ENCODE data around the gene YJEFN3. TPM values are rescaled to one million over a fixed set of nuclear protein-coding genes. Genes with fewer than 3 reads are reported as not detected.
A peak's percentile ranks its signal among the peaks of the same experiment; 100 is the strongest.

Gene YJEFN3
- total RNA-seq, 1 donor from 2014 or later, result 1.00 TPM

GRCh38 chr19:19498255-19498991 is 30.3 kb upstream of the YJEFN3 start:
- no peak for ATAC-seq

DNA sequence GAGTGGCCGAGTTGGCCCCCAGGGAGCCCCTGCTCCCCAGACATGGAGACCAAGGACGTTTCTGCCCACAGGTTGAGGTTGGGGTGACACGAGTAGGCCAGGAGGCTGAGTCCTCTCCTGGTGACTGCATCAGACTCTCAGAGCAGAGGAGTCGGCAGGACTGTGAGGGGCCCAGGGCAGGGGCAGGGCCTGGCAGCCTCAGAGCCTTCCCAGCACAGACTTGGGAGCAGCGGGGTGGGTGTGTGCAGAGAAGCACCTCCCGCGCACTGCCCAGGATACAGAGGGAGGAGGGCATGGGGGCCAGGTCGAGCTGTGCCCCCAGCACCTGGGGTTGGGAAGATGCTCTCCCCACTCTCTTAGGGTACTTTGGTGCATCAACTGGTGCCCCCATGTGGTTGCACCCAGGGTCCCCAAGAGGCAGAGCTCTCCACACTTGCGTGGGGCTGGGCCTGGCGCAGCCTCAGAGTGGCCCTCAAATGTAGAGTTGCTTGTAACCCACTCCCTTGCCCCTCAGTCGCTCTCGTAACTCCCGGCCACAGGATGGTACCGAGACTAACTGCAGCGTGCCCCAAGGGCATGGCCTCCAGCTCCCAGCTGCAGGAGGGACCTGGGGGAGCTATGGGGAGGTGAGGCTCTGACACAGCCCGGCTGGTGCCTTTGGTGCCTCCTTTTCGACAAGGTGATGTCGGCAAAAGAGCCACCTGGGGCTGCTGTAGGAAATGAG is 29.3 kb upstream of the YJEFN3 start:
- ATAC-seq, result no peak

DNA sequence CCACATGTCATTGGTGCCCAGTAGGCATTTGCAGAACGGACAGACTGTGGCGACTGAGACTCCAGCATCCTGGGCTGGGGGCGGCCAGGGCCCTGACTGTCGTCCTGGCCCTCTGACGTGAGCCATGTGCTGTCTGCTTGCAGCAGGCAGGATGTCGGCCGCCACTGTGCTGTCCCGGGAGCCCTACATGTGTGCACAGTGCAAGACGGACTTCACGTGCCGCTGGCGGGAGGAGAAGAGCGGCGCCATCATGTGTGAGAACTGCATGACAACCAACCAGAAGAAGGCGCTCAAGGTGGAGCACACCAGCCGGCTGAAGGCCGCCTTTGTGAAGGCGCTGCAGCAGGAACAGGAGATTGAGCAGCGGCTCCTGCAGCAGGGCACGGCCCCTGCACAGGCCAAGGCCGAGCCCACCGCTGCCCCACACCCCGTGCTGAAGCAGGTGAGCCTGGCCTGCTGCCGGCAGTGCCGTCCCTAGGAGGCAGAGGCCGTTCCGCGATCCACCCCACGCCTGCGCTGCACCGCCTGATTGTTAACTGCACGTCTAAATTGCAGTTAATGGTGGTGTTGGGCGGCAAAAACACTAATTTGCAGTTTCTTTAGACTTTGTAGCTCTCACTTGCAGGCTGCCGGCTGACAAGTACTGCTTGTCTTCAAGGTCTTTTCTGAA is 27.6 kb upstream of the YJEFN3 start:
- ATAC-seq, result no peak

- ATAC-seq, result no peak
Observed at GRCh38 chr19:19501798-19502197, 26.9 kb upstream of the YJEFN3 start.

GRCh38 chr19:19502281-19502680 is 26.4 kb upstream of the YJEFN3 start:
- no peak for ATAC-seq

- ATAC-seq, result peak; percentile 13
Observed at GRCh38 chr19:19502808-19503602, 25.7 kb upstream of the YJEFN3 start.

- ATAC-seq, result no peak
Observed at GRCh38 chr19:19504754-19505668, 23.7 kb upstream of the YJEFN3 start.

DNA sequence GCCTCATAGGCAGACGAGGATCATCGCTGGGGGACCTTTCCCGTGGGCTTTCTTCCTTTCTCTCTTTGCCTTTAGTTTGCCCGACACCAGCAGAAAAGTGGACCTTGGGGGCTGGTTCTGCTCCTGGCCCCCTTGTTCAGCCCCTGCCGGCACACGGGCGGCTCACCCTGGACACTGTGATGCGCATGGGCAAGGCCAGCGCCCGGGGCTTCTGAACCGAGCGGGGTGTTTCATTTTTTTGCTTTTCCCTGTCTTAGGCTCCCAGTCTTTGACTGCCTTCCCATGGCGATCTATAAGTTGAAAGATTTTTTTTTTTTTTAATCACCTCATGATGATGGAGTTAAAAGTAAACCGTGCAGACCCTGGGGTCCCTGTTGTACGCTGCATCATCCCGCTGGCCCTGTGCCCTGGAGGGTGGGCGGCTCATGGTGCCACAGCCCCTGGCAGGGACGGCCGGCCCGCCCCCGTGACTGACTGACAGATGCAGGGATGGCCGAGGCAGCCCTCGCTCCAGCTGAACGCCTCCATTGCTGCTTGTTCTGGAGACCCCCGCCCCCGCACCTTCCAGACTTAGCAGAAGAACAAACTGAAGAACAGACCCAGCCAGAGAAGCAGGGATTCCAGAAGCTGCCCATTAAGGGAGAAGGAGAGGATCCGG is 22.9 kb upstream of the YJEFN3 start:
- ATAC-seq, result no peak

- no peak for ATAC-seq
Observed at GRCh38 chr19:19506592-19506991, 22.1 kb upstream of the YJEFN3 start.

DNA sequence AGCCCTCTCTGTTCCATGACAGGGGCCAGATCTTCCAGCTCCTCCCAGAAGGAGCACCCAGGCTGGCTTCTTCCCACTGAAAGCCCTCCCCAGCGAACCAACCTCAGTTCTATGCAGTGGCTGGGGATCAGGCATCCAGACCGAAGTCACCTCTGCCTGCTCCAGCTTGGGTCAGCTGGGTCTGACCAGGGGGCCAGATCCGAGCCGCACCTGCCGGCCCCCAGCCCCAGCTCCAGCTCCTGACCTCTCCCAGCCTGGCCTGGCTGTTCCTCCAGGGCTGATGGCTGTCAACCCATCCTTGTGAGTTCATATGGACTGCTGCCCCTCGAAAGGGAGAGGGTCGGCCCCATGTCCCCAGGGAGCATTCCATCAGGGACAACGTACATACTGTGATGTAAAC is 21.4 kb upstream of the YJEFN3 start:
- ATAC-seq, result no peak

- peak; percentile 2 for ATAC-seq
Observed at GRCh38 chr19:19508217-19508616, 20.5 kb upstream of the YJEFN3 start.

DNA sequence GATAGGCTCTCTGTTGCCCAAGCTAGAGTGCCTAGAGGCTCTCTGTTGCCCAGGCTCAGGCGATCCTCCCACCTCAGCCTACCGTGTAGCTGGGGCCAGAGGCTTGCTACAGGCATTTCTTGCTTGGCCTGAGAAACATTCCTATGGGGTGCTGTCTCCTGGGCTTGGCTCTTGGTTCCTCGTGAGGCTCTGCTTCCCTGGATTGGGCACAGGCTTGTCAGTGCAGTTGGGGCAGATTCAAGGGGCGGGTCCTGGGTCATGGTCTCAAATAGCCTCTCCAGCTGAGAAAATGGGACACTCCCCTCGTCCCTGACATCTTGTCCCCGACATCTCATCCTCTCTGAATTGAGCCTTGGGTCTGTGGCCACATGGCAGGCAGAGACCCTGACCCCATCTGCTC is 18.3 kb upstream of the YJEFN3 start:
- peak; percentile 68 for ATAC-seq

- ATAC-seq, result no peak
Observed at GRCh38 chr19:19513682-19514081, 15.0 kb upstream of the YJEFN3 start.

DNA sequence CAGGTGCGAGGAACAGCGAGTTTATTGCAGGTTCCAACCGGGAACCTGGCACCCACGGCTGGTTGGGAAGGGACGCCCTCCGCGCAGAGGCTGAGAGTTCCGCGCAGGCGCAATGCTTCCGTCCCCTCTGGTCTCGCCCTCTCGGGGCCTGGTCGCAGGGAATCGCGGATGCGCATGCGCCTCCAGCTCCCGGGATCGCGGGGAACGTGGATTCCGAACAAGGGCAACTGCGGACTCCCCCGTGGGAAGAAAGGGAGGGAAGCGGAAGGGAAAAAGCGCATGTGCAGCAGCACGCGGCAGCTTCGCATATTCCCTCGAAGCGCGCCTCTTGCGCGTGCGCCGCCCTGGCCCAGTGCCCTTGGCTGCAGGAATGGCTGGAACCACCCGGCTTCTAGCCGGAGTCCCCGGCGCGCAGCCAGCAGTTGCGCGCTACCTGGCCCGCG is 14.5 kb upstream of the YJEFN3 start:
- ATAC-seq, result no peak

DNA sequence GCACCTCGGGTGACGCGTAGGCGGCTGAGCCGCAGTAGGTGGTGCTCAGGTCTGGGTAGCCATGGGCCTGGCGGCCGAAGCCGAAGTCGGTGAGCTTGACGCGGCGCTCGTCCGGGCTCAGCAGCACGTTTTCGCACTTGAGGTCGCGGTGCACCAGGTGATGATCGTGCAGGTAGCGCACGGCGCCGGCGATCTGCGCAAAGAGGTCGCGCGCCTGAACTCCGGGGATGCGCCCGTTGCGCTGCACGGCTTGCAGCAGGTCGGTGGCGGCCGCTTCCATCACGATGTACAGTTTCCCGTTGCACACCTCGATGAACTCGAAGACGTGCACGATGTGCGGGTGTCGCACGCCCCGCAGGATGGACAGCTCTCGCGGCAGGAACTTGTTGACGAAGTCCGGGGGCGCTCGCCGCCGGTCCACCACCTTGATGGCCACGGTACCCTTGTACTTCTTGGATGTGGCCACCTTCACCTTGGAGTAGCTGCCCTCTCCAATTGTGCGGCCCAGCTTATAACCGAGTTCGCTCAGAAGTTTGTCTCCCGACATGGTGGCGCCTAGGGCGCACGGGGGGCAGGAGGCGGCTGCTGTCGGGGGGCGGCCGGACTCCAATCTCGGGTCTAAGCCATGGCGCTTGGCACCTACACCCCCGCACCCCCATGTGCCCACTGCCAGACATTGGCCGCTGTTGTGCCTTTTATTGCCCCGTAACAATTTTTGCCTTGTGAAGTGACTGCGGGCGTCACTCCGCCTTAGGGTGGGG is 13.7 kb upstream of the YJEFN3 start, which contains the start of gene TSSK6:
Gene TSSK6, minus strand, starts transcription at position 668 of the 761 bp plus-strand sequence. Its CDS starts 121 bp downstream, at position 547.
- peak; percentile 1 for ATAC-seq

DNA sequence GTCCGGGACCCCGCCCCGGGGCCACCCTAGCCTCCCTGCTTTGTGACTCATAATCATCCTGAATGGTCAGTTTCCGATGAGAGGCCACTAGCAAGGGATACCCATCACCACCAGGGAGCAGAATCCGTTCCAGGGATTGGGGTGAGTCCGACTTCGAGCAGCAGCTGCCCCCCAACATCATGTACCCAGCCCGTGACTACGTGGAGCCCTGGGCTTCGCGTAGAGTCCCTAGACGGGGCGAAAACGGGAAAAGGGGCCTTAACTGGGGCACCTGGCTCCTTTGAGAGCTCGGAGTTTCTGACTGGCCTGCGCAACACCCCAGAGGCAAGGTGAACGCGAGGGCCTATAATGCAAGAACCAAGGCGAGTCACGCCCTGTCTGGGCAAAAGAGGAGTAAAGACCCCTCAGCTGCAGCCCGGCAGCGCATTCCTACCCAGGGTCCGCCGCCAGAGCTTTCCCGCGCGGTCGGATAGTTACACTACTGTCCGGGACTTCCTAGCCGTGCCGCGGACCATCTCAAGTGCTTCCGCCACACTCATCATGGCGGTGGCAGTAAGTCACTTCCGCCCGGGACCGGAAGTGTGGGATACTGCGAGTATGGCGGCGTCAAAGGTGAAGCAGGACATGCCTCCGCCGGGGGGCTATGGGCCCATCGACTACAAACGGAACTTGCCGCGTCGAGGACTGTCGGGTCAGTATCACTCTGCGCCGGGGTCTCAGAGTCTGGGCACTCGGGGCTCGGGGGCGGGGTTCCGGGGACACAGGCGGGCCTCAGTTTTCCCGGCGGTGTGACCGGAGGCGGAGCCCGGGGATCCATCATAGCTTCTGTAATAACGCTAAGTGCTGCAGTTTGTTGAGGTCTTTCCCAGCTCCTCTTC is 12.8 kb upstream of the YJEFN3 start, which contains the start of gene NDUFA13:
Gene NDUFA13, plus strand, starts transcription at position 584 of the 878 bp plus-strand sequence. Its CDS starts 14 bp downstream, at position 598.
- ATAC-seq, result peak; percentile 90

- ATAC-seq, result no peak
Observed at GRCh38 chr19:19517235-19517619, 11.5 kb upstream of the YJEFN3 start.

GRCh38 chr19:19520989-19521388 is 7.7 kb upstream of the YJEFN3 start:
- no peak for ATAC-seq

GRCh38 chr19:19523177-19523576 is 5.5 kb upstream of the YJEFN3 start:
- ATAC-seq, result no peak
